ENCODE measurements around the gene PECR. TPM values are rescaled to one million over a fixed set of nuclear protein-coding genes. Genes with fewer than 3 reads are reported as not detected.

The PECR gene
- total RNA-seq, 4 donors from 2014 or later, result 1.2 to 25.4 (median 14.9) TPM

GRCh38 chr2:216047397-216047796 lies 34.2 kb downstream of the PECR start:
- Histone ChIP-seq H3K36me3 (no peaks in the 10 kb centered on the region), H3K9me3 (no peaks in the 10 kb centered on the region), H3K27me3 (no peaks in the 10 kb centered on the region), H3K27ac (no peak overlapping the region), H3K4me1 (no peaks in the 10 kb centered on the region), H3K4me3 (no peak overlapping the region)
- intact Hi-C loops (cut with DNase I; ENCODE audit: low total_unique reads), result no loop called here
- DNase-seq, result no peak
- TF ChIP-seq POLR2A (IDR thresholded peaks at IDR 0.05) (no peak), CTCF (IDR thresholded peaks at IDR 0.05) (no peak)

- TF ChIP-seq POLR2A (IDR thresholded peaks at IDR 0.05) (no peak), CTCF (IDR thresholded peaks at IDR 0.05) (no peak)
- DNase-seq, result no peak
- Histone ChIP-seq H3K9me3 (no peaks in the 10 kb centered on the region), H3K27me3 (no peaks in the 10 kb centered on the region), H3K4me1 (no peaks in the 10 kb centered on the region), H3K36me3 (no peaks in the 10 kb centered on the region), H3K4me3 (no peak overlapping the region), H3K27ac (no peak overlapping the region)
- intact Hi-C loops (cut with DNase I; ENCODE audit: low total_unique reads), result no loop called here
Observed at GRCh38 chr2:216044883-216045486, 36.6 kb downstream of the PECR start.

- Histone ChIP-seq H3K9me3 (no peaks in the 10 kb centered on the region), H3K27me3 (no peaks in the 10 kb centered on the region), H3K4me3 (no peak overlapping the region), H3K27ac (no peak overlapping the region), H3K4me1 (no peaks in the 10 kb centered on the region), H3K36me3 (no peaks in the 10 kb centered on the region)
- intact Hi-C loops (cut with DNase I; ENCODE audit: low total_unique reads), result no loop called here
- TF ChIP-seq CTCF (IDR thresholded peaks at IDR 0.05) (no peak), POLR2A (IDR thresholded peaks at IDR 0.05) (no peak)
- DNase-seq, result no peak
Observed at GRCh38 chr2:216043949-216044348, 37.7 kb downstream of the PECR start.

GRCh38 chr2:216041438-216041837 lies 40.2 kb downstream of the PECR start:
- Histone ChIP-seq H3K9me3 (no peaks in the 10 kb centered on the region), H3K36me3 (no peaks in the 10 kb centered on the region), H3K4me1 (no peaks in the 10 kb centered on the region), H3K27me3 (no peaks in the 10 kb centered on the region), H3K27ac (no peak overlapping the region), H3K4me3 (no peak overlapping the region)
- TF ChIP-seq POLR2A (IDR thresholded peaks at IDR 0.05) (no peak), CTCF (IDR thresholded peaks at IDR 0.05) (no peak)
- DNase-seq, result no peak
- intact Hi-C loops (cut with DNase I; ENCODE audit: low total_unique reads), result no loop called here

GRCh38 chr2:216039918-216040317 lies 41.7 kb downstream of the PECR start:
- Histone ChIP-seq H3K27ac (no peak overlapping the region), H3K4me1 (no peaks in the 10 kb centered on the region), H3K4me3 (no peak overlapping the region), H3K9me3 (no peaks in the 10 kb centered on the region), H3K27me3 (no peaks in the 10 kb centered on the region), H3K36me3 (no peaks in the 10 kb centered on the region)
- DNase-seq, result no peak
- intact Hi-C loops (cut with DNase I; ENCODE audit: low total_unique reads), result no loop called here
- TF ChIP-seq CTCF (IDR thresholded peaks at IDR 0.05), result no peak
- TF ChIP-seq POLR2A (IDR thresholded peaks at IDR 0.05), result no peak

Measured in uterus (tissue), 4 donors.